BLaER1 (cell line): ENCODE data around the gene BICD2.

Source experiments
- H3K27ac ChIP-seq: shearing (Covaris generic); formaldehyde crosslinking; 2 replicates; pipeline ENCODE4 v1.8.1; 2022
- H3K27me3 ChIP-seq: shearing (Covaris generic); formaldehyde crosslinking; 2 replicates; pipeline ENCODE4 v1.8.1; 2022
- H3K36me3 ChIP-seq: shearing (Covaris generic); formaldehyde crosslinking; 2 replicates; pipeline ENCODE4 v1.8.1; 2022
- H3K4me1 ChIP-seq: shearing (Covaris generic); formaldehyde crosslinking; 2 replicates; pipeline ENCODE4 v1.8.1; 2022
- H3K4me2 ChIP-seq: shearing (Covaris generic); formaldehyde crosslinking; 2 replicates; pipeline ENCODE4 v1.8.1; 2022
- H3K4me3 ChIP-seq: shearing (Covaris generic); formaldehyde crosslinking; 2 replicates; pipeline ENCODE4 v1.8.1; 2022
- H3K9ac ChIP-seq: shearing (Covaris generic); formaldehyde crosslinking; 2 replicates; pipeline ENCODE4 v1.8.1; 2022
- H3K9me3 ChIP-seq: shearing (Covaris generic); formaldehyde crosslinking; 2 replicates; pipeline ENCODE4 v1.8.1; 2022
- H4K20me1 ChIP-seq: shearing (Covaris generic); formaldehyde crosslinking; 2 replicates; pipeline ENCODE4 v1.8.1; 2022
- Cebpa-rat ChIP-seq: shearing (Covaris generic); IDR thresholded peaks from 2 replicates; pipeline ENCODE4 v1.8.1; 2022

Gene BICD2

GRCh38 chr9:92730897-92731296 is 33.7 kb downstream of the BICD2 start:
- Histone ChIP-seq H3K9me3 (peaks cover 2% of the 10 kb centered on the region; the same call in 1 of the 2 replicates), H3K27me3 (no peaks in the 10 kb centered on the region), H3K4me1 (peaks cover 81% of the 10 kb centered on the region), H4K20me1 (peaks cover 90% of the 10 kb centered on the region), H3K9ac (peak overlapping the region; percentile 40; the same call in 1 of the 2 replicates), H3K27ac (0 out of 2 replicates have a peak overlapping the region, but pooled peaks have one; percentile 22), H3K4me2 (peak overlapping the region; percentile 67), H3K4me3 (no peak overlapping the region), H3K36me3 (peaks cover 35% of the 10 kb centered on the region)
- no peak for TF ChIP-seq Cebpa-rat

GRCh38 chr9:92729735-92730155 is 34.9 kb downstream of the BICD2 start:
- no peak for TF ChIP-seq Cebpa-rat
- H3K4me1 ChIP-seq = peaks cover 69% of the 10 kb centered on the region
- H3K36me3 ChIP-seq = peaks cover 46% of the 10 kb centered on the region
- 0 out of 2 replicates have a peak overlapping the region, but pooled peaks have one; percentile 0 for H3K27ac ChIP-seq
- no peak overlapping the region for H3K4me3 ChIP-seq
- H3K27me3 ChIP-seq = no peaks in the 10 kb centered on the region
- peak overlapping the region; percentile 40; the same call in 1 of the 2 replicates for H3K9ac ChIP-seq
- H4K20me1 ChIP-seq = peaks cover 90% of the 10 kb centered on the region
- H3K4me2 ChIP-seq = peak overlapping the region; percentile 67
- H3K9me3 ChIP-seq = peaks cover 2% of the 10 kb centered on the region; the same call in 1 of the 2 replicates

GRCh38 chr9:92728831-92729734 is 35.5 kb downstream of the BICD2 start:
- peak; percentile 84; the same call in 1 of the 2 replicates for TF ChIP-seq Cebpa-rat
- H3K36me3 ChIP-seq = peaks cover 53% of the 10 kb centered on the region
- H3K4me2 ChIP-seq = peak overlapping the region; percentile 67
- H3K27me3 ChIP-seq = no peaks in the 10 kb centered on the region
- no peak overlapping the region for H3K4me3 ChIP-seq
- H3K27ac ChIP-seq = 0 out of 2 replicates have a peak overlapping the region, but pooled peaks have one; percentile 0
- H3K4me1 ChIP-seq = peaks cover 66% of the 10 kb centered on the region
- peaks cover 2% of the 10 kb centered on the region; the same call in 1 of the 2 replicates for H3K9me3 ChIP-seq
- 0 out of 2 replicates have a peak overlapping the region, but pooled peaks have one; percentile 24 for H3K9ac ChIP-seq
- H4K20me1 ChIP-seq = peaks cover 93% of the 10 kb centered on the region

GRCh38 chr9:92727716-92728700 is 36.6 kb downstream of the BICD2 start:
- Histone ChIP-seq H3K4me1 (peaks cover 66% of the 10 kb centered on the region), H3K27ac (no peak overlapping the region), H3K9me3 (no peaks in the 10 kb centered on the region), H3K9ac (0 out of 2 replicates have a peak overlapping the region, but pooled peaks have one; percentile 24), H3K4me2 (peak overlapping the region; percentile 51), H3K36me3 (peaks cover 63% of the 10 kb centered on the region), H3K4me3 (no peak overlapping the region), H4K20me1 (peaks cover 100% of the 10 kb centered on the region), H3K27me3 (no peaks in the 10 kb centered on the region)
- TF ChIP-seq Cebpa-rat = no peak

GRCh38 chr9:92726971-92727715 is 37.5 kb downstream of the BICD2 start:
- Histone ChIP-seq H3K9ac (no peak overlapping the region), H3K27ac (peak overlapping the region; percentile 31; the same call in 1 of the 2 replicates), H3K27me3 (no peaks in the 10 kb centered on the region), H3K4me3 (no peak overlapping the region), H3K4me2 (peak overlapping the region; percentile 51), H3K36me3 (peaks cover 72% of the 10 kb centered on the region), H3K4me1 (peaks cover 58% of the 10 kb centered on the region), H3K9me3 (no peaks in the 10 kb centered on the region), H4K20me1 (peaks cover 100% of the 10 kb centered on the region)
- TF ChIP-seq Cebpa-rat = no peak

GRCh38 chr9:92726348-92726747 is 38.3 kb downstream of the BICD2 start:
- Histone ChIP-seq H3K4me1 (peaks cover 50% of the 10 kb centered on the region), H3K27me3 (no peaks in the 10 kb centered on the region), H3K9ac (no peak overlapping the region), H3K27ac (0 out of 2 replicates have a peak overlapping the region, but pooled peaks have one; percentile 31), H3K4me3 (no peak overlapping the region), H4K20me1 (peaks cover 99% of the 10 kb centered on the region), H3K4me2 (peak overlapping the region; percentile 51; the same call in 1 of the 2 replicates), H3K9me3 (no peaks in the 10 kb centered on the region), H3K36me3 (peaks cover 80% of the 10 kb centered on the region)
- no peak for TF ChIP-seq Cebpa-rat

- no peak for TF ChIP-seq Cebpa-rat
- Histone ChIP-seq H3K9me3 (no peaks in the 10 kb centered on the region), H3K4me1 (peaks cover 45% of the 10 kb centered on the region), H3K27ac (no peak overlapping the region), H4K20me1 (peaks cover 99% of the 10 kb centered on the region), H3K4me2 (no peak overlapping the region), H3K27me3 (no peaks in the 10 kb centered on the region), H3K4me3 (no peak overlapping the region), H3K36me3 (peaks cover 86% of the 10 kb centered on the region), H3K9ac (no peak overlapping the region)
These were observed 38.9 kb downstream of the BICD2 start for GRCh38 chr9:92725766-92726165.

- Histone ChIP-seq H3K36me3 (peaks cover 91% of the 10 kb centered on the region), H4K20me1 (peaks cover 99% of the 10 kb centered on the region), H3K4me2 (no peak overlapping the region), H3K9me3 (no peaks in the 10 kb centered on the region), H3K27ac (no peak overlapping the region), H3K27me3 (no peaks in the 10 kb centered on the region), H3K9ac (no peak overlapping the region), H3K4me3 (no peak overlapping the region), H3K4me1 (peaks cover 39% of the 10 kb centered on the region)
- no peak for TF ChIP-seq Cebpa-rat
These were observed 39.4 kb downstream of the BICD2 start for GRCh38 chr9:92725266-92725545.
